Endometrium (tissue), 2 donors: ENCODE results near the gene LRRC8E.
"Not testable (repeated sequence)": the region's sequence is repeated elsewhere in the genome, so short reads cannot be mapped to it uniquely, and the experiment has no call there.

Experiments
- FAIRE-seq: peaks from 2 replicates; lab custom pipeline; 2012; peaks lifted over from hg19 to GRCh38; lab: Jason Lieb, UNC
- donor health status: control.
- donor health status: control.

LRRC8E gene

DNA sequence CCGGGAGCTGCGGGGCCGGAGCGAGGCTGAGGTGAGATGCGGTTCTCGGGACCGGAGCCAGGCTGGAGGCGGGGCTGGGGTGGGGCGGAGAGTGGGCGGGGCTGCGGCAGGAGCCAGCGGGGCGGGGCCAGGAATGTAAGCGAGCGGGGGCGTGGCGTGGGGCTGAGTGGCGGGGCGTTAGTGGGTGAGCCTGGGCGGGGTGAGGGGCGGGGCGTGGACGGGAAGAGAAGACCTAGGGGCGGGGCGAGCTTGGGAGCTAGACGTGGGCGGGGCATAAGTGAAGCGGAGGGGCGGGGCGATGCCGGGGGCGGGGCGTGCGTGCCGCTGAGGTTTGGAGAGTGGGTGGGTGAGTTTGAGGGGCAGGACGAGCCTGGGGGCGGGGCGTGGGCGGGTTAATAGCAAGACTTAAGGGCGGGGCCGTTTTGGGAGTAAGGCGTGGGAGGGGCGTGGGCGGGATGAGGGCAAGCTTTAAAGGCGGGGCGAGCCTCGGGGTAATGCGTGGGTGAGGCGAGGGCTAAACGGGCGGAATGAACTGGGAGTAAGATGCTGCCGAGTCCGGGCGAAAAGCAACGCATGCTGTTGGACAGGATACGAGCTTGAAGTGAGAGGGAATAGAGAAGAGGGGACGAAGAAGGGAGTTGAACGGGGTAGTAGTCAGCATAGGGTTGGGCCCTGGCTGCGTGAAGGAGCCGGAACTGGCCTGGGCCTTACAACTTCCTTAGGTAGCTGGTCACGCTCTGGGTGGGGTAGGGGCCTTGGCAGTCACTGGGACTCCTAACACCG lies 32.4 kb downstream of the LRRC8E start:
- no peak for FAIRE-seq

- FAIRE-seq: no peak
Observed at GRCh38 chr19:7921302-7921966, 33.1 kb downstream of the LRRC8E start.

DNA sequence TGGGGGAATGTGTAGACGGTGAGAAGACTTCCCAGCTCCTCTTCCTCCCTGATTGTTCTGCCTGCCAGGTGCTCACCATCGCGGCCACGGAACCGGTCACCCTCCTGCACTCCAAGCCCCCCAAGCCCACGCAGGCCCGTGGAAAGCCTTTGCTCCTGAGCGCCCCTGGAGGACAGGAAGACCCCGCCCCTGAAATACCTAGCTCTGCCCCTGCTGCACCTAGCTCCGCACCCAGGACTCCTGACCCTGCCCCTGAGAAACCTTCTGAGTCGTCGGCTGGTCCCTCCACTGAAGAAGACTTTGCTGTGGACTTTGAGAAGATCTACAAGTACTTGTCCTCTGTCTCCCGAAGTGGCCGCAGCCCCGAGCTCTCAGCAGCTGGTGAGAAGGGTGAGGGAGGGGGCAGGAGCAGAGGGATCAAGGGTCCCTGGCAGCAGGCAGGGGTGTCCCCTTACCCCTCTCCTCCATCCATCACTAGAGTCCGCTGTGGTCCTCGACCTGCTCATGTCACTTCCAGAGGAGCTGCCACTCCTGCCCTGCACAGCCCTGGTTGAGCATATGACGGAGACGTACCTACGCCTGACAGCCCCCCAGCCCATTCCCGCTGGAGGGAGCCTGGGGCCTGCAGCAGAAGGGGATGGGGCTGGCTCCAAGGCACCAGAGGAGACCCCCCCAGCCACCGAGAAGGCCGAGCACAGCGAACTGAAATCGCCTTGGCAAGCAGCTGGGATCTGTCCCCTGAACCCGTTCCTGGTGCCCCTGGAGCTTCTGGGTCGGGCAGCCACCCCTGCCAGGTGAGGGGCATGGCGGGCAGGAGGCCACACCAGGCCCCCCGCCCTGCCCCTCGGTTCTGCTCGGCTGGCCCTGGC lies 33.9 kb downstream of the LRRC8E start:
- FAIRE-seq: no peak

- FAIRE-seq: no peak
Observed at GRCh38 chr19:7922836-7923195, 34.5 kb downstream of the LRRC8E start.

DNA sequence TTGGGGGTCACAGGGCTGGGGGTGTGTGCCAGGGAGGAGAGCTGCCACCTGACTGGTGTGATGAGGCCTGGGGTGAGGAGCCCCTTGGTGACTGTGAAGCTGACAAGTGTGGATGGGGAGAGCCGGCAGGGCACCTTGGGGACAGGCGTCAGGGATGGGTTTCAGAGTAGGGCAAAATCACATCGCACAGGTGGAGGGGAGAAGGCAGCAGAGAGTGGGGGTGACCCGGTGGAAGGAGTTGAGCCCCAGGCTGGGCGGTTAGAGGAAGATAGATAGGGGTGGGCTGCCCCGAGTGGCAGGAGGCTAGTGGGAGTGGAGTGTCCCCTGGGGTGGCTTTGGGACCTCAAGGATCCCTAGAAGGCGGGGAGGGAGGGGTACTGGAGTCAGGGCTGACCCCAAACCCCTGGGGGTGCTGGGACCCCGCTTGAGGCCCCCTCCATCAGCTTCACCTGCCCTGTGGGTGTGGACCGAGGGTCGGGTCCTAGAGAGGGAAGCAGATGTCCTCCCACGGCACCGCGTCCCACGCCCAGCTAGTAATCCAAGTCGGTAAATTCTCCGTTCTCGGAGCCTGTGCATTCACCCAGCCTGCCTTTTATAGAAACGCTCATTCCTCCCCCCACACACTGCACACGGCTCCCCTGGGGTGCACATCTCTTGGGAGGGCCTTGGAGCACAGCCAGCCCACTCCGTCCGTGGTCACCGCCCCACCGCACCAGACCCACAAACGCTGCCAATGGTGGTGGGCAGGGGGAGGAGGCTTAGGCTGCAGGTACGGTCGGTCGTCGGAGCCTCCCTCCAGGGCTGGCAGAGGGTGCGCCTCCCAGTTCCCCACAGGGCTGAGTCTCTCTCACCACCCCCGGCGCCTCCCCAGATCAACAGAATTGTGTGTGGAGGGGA lies 35.2 kb downstream of the LRRC8E start:
- FAIRE-seq: no peak

GRCh38 chr19:7924241-7924640 lies 35.9 kb downstream of the LRRC8E start:
- FAIRE-seq: no peak

DNA sequence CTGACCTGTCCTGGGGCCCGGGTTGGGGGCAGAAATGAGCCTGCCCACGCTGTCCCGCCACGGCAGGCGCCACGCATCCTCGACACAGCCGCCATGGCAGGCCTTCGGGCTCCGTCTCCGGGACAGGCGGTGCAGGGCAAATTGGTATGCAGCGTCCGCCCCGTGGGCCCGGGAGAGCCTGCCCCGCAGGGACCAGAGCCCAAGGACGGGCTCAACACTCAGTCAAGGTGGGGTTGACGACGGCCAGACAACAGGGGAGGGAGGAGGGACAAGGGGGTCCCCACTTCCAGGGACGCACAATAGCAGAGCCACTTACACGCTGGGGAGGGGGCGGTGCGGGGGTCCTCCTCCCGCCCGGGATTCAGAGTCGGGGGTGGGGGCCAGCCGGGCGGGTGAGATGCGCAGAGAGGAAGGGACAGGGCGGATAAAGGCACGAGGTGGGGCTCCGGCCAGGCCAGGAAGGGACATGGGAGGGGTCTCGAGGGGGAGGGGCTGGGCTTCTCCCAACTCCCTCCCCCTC lies 36.4 kb downstream of the LRRC8E start:
- no peak for FAIRE-seq

DNA sequence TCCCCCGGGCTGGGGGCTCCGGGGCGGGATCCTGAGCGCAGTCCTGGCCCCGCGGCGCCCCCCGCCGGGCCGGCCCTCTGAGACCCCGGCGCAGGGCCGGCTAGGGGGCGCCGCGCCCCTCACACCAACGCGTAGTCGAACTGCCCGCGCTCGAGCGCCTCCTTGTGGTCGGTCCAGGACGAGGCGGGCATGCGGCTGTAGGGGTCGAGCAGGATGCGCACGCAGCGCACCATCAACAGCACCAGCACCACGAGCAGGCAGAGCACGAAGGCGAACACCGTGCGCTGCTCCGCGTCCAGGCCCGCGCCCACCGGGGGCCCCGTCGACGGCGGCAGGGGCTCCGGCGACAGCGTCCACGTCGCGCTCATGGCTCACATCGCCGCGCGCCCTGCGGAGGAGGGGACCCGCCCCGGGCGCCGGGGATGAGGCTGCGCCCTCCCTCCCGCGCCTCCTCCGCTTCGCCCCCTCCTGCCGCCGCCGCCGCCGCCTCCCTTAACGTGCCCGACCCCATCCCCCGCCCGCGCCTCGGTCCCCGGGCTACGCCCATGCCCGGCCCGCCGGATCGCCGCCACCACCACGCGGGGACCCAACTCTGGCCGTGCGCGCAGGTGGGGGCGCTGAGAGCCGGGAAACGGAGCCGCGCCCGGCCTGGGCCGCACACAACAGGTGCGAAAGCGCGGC lies 37.0 kb downstream of the LRRC8E start:
- FAIRE-seq: no peak

DNA sequence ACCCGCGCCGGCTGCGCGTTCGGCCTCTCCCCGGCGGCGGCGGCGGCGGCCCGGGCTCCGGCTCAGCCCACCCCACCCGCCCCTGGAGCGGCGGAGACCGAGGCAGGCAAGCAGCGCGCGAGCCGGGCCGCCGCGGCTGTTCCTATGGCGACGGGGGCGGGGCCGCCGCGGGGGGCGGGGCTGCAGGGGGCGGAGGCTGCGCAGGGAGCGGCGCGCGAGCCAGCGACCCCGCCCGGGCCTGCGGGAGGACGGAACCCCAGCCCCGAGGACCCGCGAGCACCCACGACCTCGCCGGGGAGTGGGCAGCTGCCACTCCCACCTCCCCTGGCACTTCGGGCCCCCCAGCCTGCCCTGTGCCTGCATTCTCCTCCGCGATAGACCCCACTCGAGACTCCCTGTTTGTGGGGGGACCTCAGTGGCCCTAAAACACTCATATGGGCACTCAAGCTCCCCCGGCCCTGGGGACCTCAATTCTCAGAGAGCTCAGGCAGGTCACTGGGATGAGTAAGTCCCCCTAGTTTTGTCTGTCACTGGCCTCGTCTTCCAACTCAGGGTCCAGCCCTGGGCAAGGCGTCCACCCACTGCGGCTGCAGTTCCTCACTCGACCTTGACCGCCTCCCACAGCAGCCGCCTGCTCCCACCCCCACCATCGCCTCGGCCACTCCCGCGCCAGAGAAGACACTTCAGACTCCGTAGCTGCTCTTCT lies 37.9 kb downstream of the LRRC8E start, which contains the start of gene CTXN1:
TSS of gene CTXN1 (minus strand) at position 115 of the 706 bp plus-strand sequence. CDS start 597 bp downstream, outside the sequence.
- no peak for FAIRE-seq

GRCh38 chr19:7926727-7927604 lies 38.7 kb downstream of the LRRC8E start:
- no peak for FAIRE-seq

DNA sequence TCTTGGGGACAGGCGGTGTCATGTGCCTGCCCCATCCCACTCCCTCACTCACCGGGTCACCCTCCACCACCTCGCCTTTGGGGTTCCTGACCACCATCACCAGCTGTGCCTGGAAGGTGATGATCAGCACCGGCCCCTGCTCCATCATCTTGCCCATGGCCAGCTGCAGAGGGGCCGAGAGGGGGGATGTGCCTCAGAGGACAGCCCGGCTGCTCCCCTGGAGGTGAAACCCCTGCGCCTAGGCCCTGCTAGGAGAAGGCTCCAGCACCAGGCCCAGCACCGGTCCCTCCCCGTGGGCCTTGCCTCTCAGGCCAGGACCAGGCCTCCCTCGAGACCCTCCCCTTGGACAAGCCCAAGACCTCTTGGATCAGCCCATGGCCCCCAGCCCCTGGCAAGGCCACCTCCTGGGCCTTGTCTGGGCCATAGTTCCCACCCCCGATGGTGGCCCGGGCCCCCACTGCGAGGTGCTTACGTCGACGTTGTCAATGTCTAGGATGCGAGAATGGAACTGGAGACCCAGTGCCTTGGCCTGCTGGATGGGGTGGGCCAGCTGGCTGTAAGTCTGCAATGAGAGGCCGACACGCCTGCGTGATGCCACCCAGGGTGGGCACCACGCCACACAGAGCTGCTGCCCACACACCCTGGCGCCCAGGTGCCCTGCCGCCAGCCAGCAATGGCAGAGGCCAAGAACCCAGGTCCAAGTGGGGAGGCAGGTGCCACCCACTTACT lies 39.5 kb downstream of the LRRC8E start:
- FAIRE-seq: no peak

DNA sequence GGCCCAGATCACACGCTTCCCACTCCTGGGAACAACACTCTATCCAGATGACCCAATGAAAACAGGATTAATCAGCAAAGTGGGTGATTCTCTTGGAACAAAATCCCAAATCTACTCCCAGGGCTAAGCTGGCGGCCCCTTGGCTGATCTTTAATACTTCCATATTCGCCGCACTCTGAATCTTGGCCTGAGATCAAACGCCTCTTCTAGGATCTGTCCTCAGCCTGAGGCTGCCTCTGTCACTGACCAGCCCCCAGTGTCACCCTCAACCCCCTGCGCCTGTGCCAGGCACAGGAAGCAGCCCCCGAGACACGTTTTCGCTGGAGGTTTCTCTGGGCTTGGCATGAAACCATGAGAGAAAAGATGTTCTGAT lies 40.0 kb downstream of the LRRC8E start:
- FAIRE-seq: no peak

- peak; percentile 98 for FAIRE-seq
Observed at GRCh38 chr19:7928741-7929701, 40.7 kb downstream of the LRRC8E start.

- FAIRE-seq: not testable (repeated sequence)
Observed at GRCh38 chr19:7930030-7930429, 41.7 kb downstream of the LRRC8E start.

GRCh38 chr19:7930765-7931164 lies 42.5 kb downstream of the LRRC8E start:
- FAIRE-seq: no peak

- FAIRE-seq: no peak
Observed at GRCh38 chr19:7931221-7932061, 43.1 kb downstream of the LRRC8E start.
